GM21526 (cell line): Measurements from ENCODE around the gene HHIP.

ENCODE experiments used
- ATAC-seq: cut with Tn5 transposase; IDR thresholded peaks from one replicate; pipeline ENCODE4 v1.9.1; 2021; ENCODE audit warnings: moderate library complexity; ENCODE audit not compliant: unreplicated experiment, low FRiP score

HHIP gene

GRCh38 chr4:144705601-144706590 is 59.9 kb downstream of the HHIP start:
- no peak for ATAC-seq

- ATAC-seq = no peak
These were observed 63.2 kb downstream of the HHIP start for GRCh38 chr4:144709159-144709558.

- ATAC-seq = no peak
These were observed 64.0 kb downstream of the HHIP start for GRCh38 chr4:144709793-144710525.

GRCh38 chr4:144710526-144710912 is 64.6 kb downstream of the HHIP start:
- ATAC-seq = no peak

GRCh38 chr4:144711700-144712456 is 65.9 kb downstream of the HHIP start:
- no peak for ATAC-seq

GRCh38 chr4:144712775-144713174 is 66.8 kb downstream of the HHIP start:
- no peak for ATAC-seq

- ATAC-seq = no peak
These were observed 68.2 kb downstream of the HHIP start for GRCh38 chr4:144714166-144714565.

GRCh38 chr4:144715230-144715629 is 69.3 kb downstream of the HHIP start:
- ATAC-seq = peak; percentile 86

GRCh38 chr4:144716778-144717177 is 70.8 kb downstream of the HHIP start:
- ATAC-seq = no peak

- no peak for ATAC-seq
These were observed 73.1 kb downstream of the HHIP start for GRCh38 chr4:144718958-144719512.

- no peak for ATAC-seq
These were observed 74.5 kb downstream of the HHIP start for GRCh38 chr4:144720491-144720890.

- ATAC-seq = no peak
These were observed 76.0 kb downstream of the HHIP start for GRCh38 chr4:144721994-144722393.

GRCh38 chr4:144723471-144723870 is 77.5 kb downstream of the HHIP start:
- no peak for ATAC-seq

GRCh38 chr4:144729175-144729574 is 83.2 kb downstream of the HHIP start:
- no peak for ATAC-seq

- no peak for ATAC-seq
These were observed 86.8 kb downstream of the HHIP start for GRCh38 chr4:144732584-144733428.

- no peak for ATAC-seq
These were observed 87.6 kb downstream of the HHIP start for GRCh38 chr4:144733566-144733965.

GRCh38 chr4:144734522-144734921 is 88.6 kb downstream of the HHIP start:
- ATAC-seq = no peak

GRCh38 chr4:144738649-144739048 is 92.7 kb downstream of the HHIP start:
- ATAC-seq = no peak

- ATAC-seq = no peak
These were observed 93.6 kb downstream of the HHIP start for GRCh38 chr4:144739511-144740033.
